ENCODE measurements around the gene SLC43A1. TPM values are rescaled to one million over a fixed set of nuclear protein-coding genes. Genes with fewer than 3 reads are reported as not detected.

SLC43A1 gene
- total RNA-seq, 4 donors from 2014 or later: 1.8 to 11.4 (median 4.1) TPM

DNA sequence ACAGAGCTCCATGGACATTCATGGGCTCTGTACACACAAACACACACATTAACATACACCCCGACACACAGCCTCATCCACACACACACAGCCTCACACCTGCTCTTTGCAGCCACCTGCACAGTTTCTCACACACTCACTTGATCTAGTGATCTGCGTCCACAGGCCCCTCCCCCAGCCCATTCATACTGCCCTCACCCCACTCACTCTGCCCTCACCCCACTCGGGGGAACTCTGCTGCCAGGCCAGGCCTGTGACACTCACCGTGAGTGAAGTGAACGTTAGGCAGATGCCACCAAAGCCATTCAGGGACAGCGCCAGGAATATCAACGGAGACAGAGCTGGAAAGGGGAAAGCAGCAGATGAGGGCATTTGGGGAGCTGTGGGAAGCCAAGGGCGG is 15.0 kb downstream of the SLC43A1 start:
- 90 to 91% methylated on average over 5 of the region's 8 CpGs for WGBS, 2 donors
- no peak for DNase-seq
- no peak for TF ChIP-seq POLR2A (IDR thresholded peaks at IDR 0.05)
- TF ChIP-seq, protein P1, sequence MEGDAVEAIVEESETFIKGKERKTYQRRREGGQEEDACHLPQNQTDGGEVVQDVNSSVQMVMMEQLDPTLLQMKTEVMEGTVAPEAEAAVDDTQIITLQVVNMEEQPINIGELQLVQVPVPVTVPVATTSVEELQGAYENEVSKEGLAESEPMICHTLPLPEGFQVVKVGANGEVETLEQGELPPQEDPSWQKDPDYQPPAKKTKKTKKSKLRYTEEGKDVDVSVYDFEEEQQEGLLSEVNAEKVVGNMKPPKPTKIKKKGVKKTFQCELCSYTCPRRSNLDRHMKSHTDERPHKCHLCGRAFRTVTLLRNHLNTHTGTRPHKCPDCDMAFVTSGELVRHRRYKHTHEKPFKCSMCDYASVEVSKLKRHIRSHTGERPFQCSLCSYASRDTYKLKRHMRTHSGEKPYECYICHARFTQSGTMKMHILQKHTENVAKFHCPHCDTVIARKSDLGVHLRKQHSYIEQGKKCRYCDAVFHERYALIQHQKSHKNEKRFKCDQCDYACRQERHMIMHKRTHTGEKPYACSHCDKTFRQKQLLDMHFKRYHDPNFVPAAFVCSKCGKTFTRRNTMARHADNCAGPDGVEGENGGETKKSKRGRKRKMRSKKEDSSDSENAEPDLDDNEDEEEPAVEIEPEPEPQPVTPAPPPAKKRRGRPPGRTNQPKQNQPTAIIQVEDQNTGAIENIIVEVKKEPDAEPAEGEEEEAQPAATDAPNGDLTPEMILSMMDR (IDR thresholded peaks at IDR 0.05): no peak
- intact Hi-C loops (cut with DNase I): no loop called here
- Histone ChIP-seq H3K4me3 (no peak overlapping the region), H3K27ac (peak overlapping the region; percentile 35 to 87 (median 80)), H3K9me3 (no peaks in the 10 kb centered on the region), H3K36me3 (peaks cover 0 to 12% (median 0%) of the 10 kb centered on the region in 3 donors), H3K27me3 (no peaks in the 10 kb centered on the region), H3K4me1 (peaks cover 0 to 41% (median 17%) of the 10 kb centered on the region in 3 donors)

DNA sequence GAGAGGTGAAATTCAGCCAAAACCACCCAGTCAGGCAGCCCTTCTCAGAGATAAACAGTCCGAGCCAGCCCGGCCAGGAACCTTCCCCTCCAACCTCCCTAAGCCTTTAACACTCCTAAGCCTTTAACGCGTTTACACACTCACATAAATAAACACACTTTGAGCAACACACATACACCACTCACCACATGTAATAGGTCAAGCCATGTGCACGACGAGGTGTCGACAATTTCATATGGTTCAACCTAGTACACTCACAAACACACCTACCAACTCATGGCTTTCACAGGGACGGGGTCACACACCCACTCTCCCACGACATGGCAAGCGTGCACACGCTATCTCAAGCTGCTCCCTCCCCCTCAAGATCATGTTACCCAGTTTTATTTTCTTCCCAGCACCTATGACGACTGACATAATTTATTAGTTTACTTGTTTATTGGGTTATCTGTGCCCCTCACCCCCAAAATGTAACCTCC is 15.5 kb downstream of the SLC43A1 start:
- no peak for DNase-seq
- 34 to 52% methylated on average over 12 of the region's 12 CpGs for WGBS, 2 donors
- peak overlapping the region; percentile 35 to 87 (median 80) for H3K27ac ChIP-seq
- H3K9me3 ChIP-seq: no peaks in the 10 kb centered on the region
- TF ChIP-seq POLR2A (IDR thresholded peaks at IDR 0.05): no peak
- TF ChIP-seq, protein P1 (IDR thresholded peaks at IDR 0.05): no peak
- H3K36me3 ChIP-seq: peaks cover 0 to 16% (median 0%) of the 10 kb centered on the region in 3 donors
- H3K27me3 ChIP-seq: no peaks in the 10 kb centered on the region
- intact Hi-C loops (cut with DNase I): no loop called here
- peak overlapping the region; percentile 6 to 59 (median 38) for H3K4me3 ChIP-seq
- peaks cover 0 to 41% (median 17%) of the 10 kb centered on the region in 3 donors for H3K4me1 ChIP-seq

DNA sequence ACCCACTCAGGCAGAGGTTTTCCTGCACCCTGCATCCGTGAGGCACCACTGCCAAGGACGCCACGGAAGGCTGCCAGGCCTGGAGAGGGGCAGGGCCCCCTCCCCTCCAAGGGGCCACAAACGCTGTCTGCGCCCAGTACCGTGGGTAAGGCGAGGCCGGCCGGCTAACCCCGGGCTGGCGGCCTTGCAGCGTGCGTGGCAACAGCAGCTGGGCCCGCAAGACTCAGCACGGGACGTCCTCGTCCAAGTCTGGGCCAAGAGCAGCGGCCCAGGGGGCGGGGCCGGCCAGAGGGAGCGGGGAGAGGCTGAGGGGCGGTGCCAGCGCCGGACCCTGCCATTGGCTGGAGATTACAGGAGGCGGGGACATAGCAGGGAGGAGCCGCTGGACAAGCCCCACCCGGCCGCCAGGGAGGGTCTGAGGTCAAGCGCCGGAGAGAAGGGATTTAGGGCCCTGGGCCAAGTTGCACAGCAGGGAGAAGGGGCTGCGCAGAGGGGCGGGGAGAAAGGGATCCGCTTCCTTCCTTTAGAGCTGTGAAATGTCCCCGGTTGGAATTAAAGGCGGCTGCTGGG is 16.0 kb downstream of the SLC43A1 start:
- peaks cover 0 to 41% (median 17%) of the 10 kb centered on the region in 3 donors for H3K4me1 ChIP-seq
- H3K36me3 ChIP-seq: peaks cover 0 to 16% (median 0%) of the 10 kb centered on the region in 3 donors
- H3K9me3 ChIP-seq: no peaks in the 10 kb centered on the region
- 4 to 17% methylated on average over 13 to 18 of the region's 35 CpGs for WGBS, 2 donors
- no peaks in the 10 kb centered on the region for H3K27me3 ChIP-seq
- peak; percentile 36 for DNase-seq
- H3K4me3 ChIP-seq: peak overlapping the region; percentile 6 to 59 (median 38)
- TF ChIP-seq, protein P1 (IDR thresholded peaks at IDR 0.05): peak in 2 of 6 experiments; percentile 13 to 14
- TF ChIP-seq POLR2A (IDR thresholded peaks at IDR 0.05): no peak
- peak overlapping the region; percentile 35 to 87 (median 80) for H3K27ac ChIP-seq
- intact Hi-C loops (cut with DNase I): no loop called here

DNA sequence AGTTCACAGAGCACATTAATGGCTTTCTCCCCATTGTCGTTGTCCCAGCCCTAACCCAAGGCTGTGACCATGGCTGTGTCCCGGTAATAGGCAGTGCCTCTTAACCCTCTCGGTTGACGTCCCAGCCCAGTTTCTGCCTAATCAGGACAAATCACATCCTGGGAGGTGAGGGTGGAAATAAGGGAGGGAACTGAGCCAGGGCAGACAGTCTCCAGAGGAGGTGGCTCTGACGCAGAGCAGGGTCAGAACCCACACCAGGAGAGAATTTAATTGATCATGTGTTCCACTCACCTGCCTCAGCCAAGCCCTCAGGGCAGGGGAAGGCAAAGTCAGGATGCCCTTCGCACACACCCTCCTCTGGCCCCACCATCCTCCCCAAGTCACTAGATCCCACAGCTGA is 17.0 kb downstream of the SLC43A1 start:
- no peak for DNase-seq
- no peaks in the 10 kb centered on the region for H3K27me3 ChIP-seq
- H3K4me1 ChIP-seq: peaks cover 0 to 41% (median 17%) of the 10 kb centered on the region in 3 donors
- peaks cover 0 to 16% (median 0%) of the 10 kb centered on the region in 3 donors for H3K36me3 ChIP-seq
- intact Hi-C loops (cut with DNase I): no loop called here
- TF ChIP-seq, protein P1 (IDR thresholded peaks at IDR 0.05): no peak
- no peak for TF ChIP-seq POLR2A (IDR thresholded peaks at IDR 0.05)
- H3K9me3 ChIP-seq: no peaks in the 10 kb centered on the region
- peak overlapping the region in 3 of 4 donors; percentile 78 to 87 (median 82) for H3K27ac ChIP-seq
- WGBS, 2 donors: 75 to 88% methylated on average over 5 of the region's 6 CpGs
- no peak overlapping the region for H3K4me3 ChIP-seq

All from esophagus squamous epithelium (tissue), 5 donors.